ENCODE measurements around the gene ZNF2. TPM values are rescaled to one million over a fixed set of nuclear protein-coding genes. Genes with fewer than 3 reads are reported as not detected.

ZNF2 gene
- total and polyA plus RNA-seq, 2 of the 13 experiments (the other 11 are each of a cell fraction or from before 2014, with no cell fraction given) = 4.3 to 6.1 TPM

- no peak; the same call in 1 of the 2 replicates for TF ChIP-seq PAXIP1 (CRISPR knock-in tag; conservative IDR thresholded peaks at IDR 0.05)
- no peak for TF ChIP-seq ZNF646 (CRISPR knock-in tag; IDR thresholded peaks at IDR 0.05)
- no peak for TF ChIP-seq ZNF746 (CRISPR knock-in tag; IDR thresholded peaks at IDR 0.05)
- TF ChIP-seq FOXP1 (IDR thresholded peaks at IDR 0.05) = no peak
- TF ChIP-seq FOXP1 (CRISPR knock-in tag; IDR thresholded peaks at IDR 0.05) = no peak
- TF ChIP-seq ZNF138 (CRISPR knock-in tag; IDR thresholded peaks at IDR 0.05; ENCODE audit: low read depth) = no peak
- no peak for TF ChIP-seq GMEB2 (CRISPR knock-in tag; IDR thresholded peaks at IDR 0.05; ENCODE audit: low read depth)
- no peak for TF ChIP-seq CBX1 (IDR thresholded peaks at IDR 0.05; ENCODE audit: low read depth)
- TF ChIP-seq SRY (CRISPR knock-in tag; IDR thresholded peaks at IDR 0.05) = peak; percentile 71; the same call in 1 of the 2 replicates
- no peak for TF ChIP-seq LRRFIP1 (CRISPR knock-in tag; conservative IDR thresholded peaks at IDR 0.05)
- TF ChIP-seq CBFB (CRISPR knock-in tag; IDR thresholded peaks at IDR 0.05) = no peak
- TF ChIP-seq ZNF547 (CRISPR knock-in tag; IDR thresholded peaks at IDR 0.05) = no peak
- TF ChIP-seq TFDP1 (CRISPR knock-in tag; IDR thresholded peaks at IDR 0.05; ENCODE audit: borderline replicate concordance) = no peak
- no peak for TF ChIP-seq HOXD1 (CRISPR knock-in tag; IDR thresholded peaks at IDR 0.05)
Measured at GRCh38 chr2:95158891-95159619, 6.6 kb upstream of the ZNF2 start (continued).

Measured in HepG2 (cell line).